Measurements from ENCODE around the gene ATP5F1B. TPM values are rescaled to one million over a fixed set of nuclear protein-coding genes. Genes with fewer than 3 reads are reported as not detected.

ATP5F1B gene
- total and polyA plus RNA-seq, 2 of the 8 experiments (the other 6 are each of a cell fraction or from before 2014, with no cell fraction given) = 900 to 1,522 TPM

DNA sequence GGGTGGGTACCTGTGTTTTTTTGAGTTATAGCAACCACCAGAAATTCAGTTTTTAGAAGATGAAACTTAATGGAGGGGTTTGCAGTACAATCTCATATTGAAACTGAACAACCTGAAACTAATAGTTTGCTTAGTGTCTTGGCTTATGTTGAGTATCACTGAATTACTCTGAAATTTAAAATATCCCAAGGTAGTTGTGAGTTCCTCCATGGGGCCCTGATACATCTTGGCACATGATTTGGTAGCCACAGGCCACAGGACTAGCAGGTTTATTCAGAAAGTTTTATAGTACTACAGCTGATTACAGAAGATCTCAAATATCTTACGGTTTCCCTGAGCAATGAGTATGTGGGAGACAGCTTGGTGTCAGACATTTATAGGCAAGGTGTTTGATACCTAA, 31.9 kb upstream of the ATP5F1B start:
- Histone ChIP-seq H3K4me1 (replicated peaks in 1 of 4; ENCODE audit: control insufficient read depth in 3 of 4, insufficient read depth in 4 of 4, low read length in 3 of 4) (peaks cover 0 to 3% (median 0%) of the 10 kb centered on the region in 4 experiments; a peak in 2 of 7 replicates), H2BK5ac (ENCODE audit: low read depth, low read length) (no peak overlapping the region), H2BK12ac (ENCODE audit: low read depth, low read length) (no peak overlapping the region), H4K91ac (replicated peaks; ENCODE audit: insufficient read length, low read length) (no peak overlapping the region), H3K27me3 (replicated peaks in 1 of 4; ENCODE audit: control insufficient read depth in 3 of 4, extremely low read depth in 1 of 4, insufficient read depth in 3 of 4, low read length in 3 of 4) (no peaks in the 10 kb centered on the region), H4K20me1 (replicated peaks in 1 of 2; ENCODE audit: control insufficient read depth in 1 of 2, insufficient read depth in 2 of 2, low read length in 2 of 2) (peaks cover 27 to 34% of the 10 kb centered on the region in 2 experiments), H3K79me2 (ENCODE audit: control insufficient read depth in 1 of 2, insufficient read depth in 2 of 2, low read length in 2 of 2) (peaks cover 62 to 95% of the 10 kb centered on the region in 2 experiments), H4K5ac (ENCODE audit: insufficient read length, low read depth, low read length) (no peak overlapping the region), H3K4me3 (ENCODE audit: extremely low read depth in 1 of 4, insufficient read depth in 2 of 4, low read depth in 3 of 4, low read length in 4 of 4) (no peak overlapping the region), H3K4me2 (ENCODE audit: insufficient read depth in 1 of 2, low read depth in 2 of 2, low read length in 2 of 2) (no peak overlapping the region), H3K4ac (replicated peaks; ENCODE audit: insufficient read length, low read depth, low read length) (no peak overlapping the region), H3K9me3 (ENCODE audit: insufficient read depth in 2 of 2, low read depth in 1 of 2, low read length in 1 of 2) (no peaks in the 10 kb centered on the region), H3K23ac (ENCODE audit: insufficient read length) (no peak overlapping the region), H3K14ac (ENCODE audit: insufficient read length) (no peak overlapping the region), H2BK15ac (ENCODE audit: low read length) (no peak overlapping the region), H2AFZ (ENCODE audit: low read length) (no peak overlapping the region), H2BK120ac (replicated peaks; ENCODE audit: low read depth, low read length) (no peak overlapping the region), H3K23me2 (ENCODE audit: low read depth, low read length) (no peaks in the 10 kb centered on the region), H3K27ac (ENCODE audit: low read depth, low read length) (no peak overlapping the region), H4K8ac (ENCODE audit: extremely low read depth, insufficient read depth, low read length) (no peak overlapping the region), H3K56ac (replicated peaks; ENCODE audit: insufficient read length, low read depth, low read length) (no peak overlapping the region), H3K79me1 (ENCODE audit: low read depth, low read length) (peaks cover 5% of the 10 kb centered on the region; the same call in 1 of the 2 replicates), H2AK5ac (ENCODE audit: low read depth, low read length) (no peak overlapping the region), H3K36me3 (ENCODE audit: control insufficient read depth in 2 of 4, insufficient read depth in 4 of 4, low read length in 3 of 4) (peaks cover 2 to 31% (median 2%) of the 10 kb centered on the region in 4 experiments; a peak in 4 of 8 replicates), H3K18ac (ENCODE audit: extremely low read depth, low read length) (no peak overlapping the region), H3K9ac (replicated peaks in 1 of 4; ENCODE audit: extremely low read depth in 1 of 4, low read depth in 3 of 4, low read length in 3 of 4) (no peak overlapping the region), H2BK20ac (ENCODE audit: low read length) (no peak overlapping the region)
- FAIRE-seq (no peak), DNase-seq (ENCODE audit: low read depth in 1 of 2, low spot score in 2 of 2) (no peak)
- TF ChIP-seq CBX5 (IDR thresholded peaks at IDR 0.05; ENCODE audit: low read depth, low read length) (no peak), PHF8 (conservative IDR thresholded peaks at IDR 0.05; ENCODE audit: low read depth, low read length) (no peak), RBBP5 (IDR thresholded peaks at IDR 0.05; ENCODE audit: borderline replicate concordance, low read depth, low read length) (no peak), HDAC2 (IDR thresholded peaks at IDR 0.05; ENCODE audit: borderline replicate concordance in 1 of 2, low read depth in 2 of 2, low read length in 2 of 2) (no peak), NRF1 (IDR thresholded peaks at IDR 0.05; ENCODE audit: low read depth, low read length) (no peak), SP4 (IDR thresholded peaks at IDR 0.05; ENCODE audit: low read length) (no peak), RXRA (IDR thresholded peaks at IDR 0.05; ENCODE audit: insufficient read depth, low read depth, low read length) (no peak), GABPA (IDR thresholded peaks at IDR 0.05; ENCODE audit: borderline replicate concordance, insufficient read depth, low read length) (no peak), ATF3 (IDR thresholded peaks at IDR 0.05; ENCODE audit: insufficient read depth, low read depth, low read length) (no peak), JUND (IDR thresholded peaks at IDR 0.05; ENCODE audit: low read length) (no peak), NANOG (IDR thresholded peaks at IDR 0.05; ENCODE audit: insufficient read depth, low read depth, low read length, poor library complexity, severe bottlenecking) (no peak)
- 100% methylated on average over 1 of the region's 1 CpG; no CpG with 5 or more reads in 1 of the 2 experiments for WGBS, 2 experiments (ENCODE audit: extremely low coverage in 1 of 2, insufficient coverage in 1 of 2, insufficient read length in 1 of 2, insufficient replicate concordance in 2 of 2, low coverage in 1 of 2, low lambda C conversion rate in 2 of 2, missing lambda C conversion rate in 1 of 2)
- POLR2A ChIA-PET (ENCODE audit: partially characterized antibody) = interaction anchor here (1.1 to 52.4 kb wide), 8 partner anchors 8 to 59 kb away, joined by 3 to 1406 read pairs (median 16); partner anchors contain the start of genes ATP5F1B, NACA, PRIM1 and PTGES3
- CTCF ChIA-PET (ENCODE audit: partially characterized antibody) = interaction anchor here (0.6 to 0.9 kb wide), 2 partner anchors 9 to 331 kb away, joined by 3 to 5 read pairs; no protein-coding TSS in a partner anchor
